ENCODE measurements around the gene DZIP1.

Gene DZIP1

DNA sequence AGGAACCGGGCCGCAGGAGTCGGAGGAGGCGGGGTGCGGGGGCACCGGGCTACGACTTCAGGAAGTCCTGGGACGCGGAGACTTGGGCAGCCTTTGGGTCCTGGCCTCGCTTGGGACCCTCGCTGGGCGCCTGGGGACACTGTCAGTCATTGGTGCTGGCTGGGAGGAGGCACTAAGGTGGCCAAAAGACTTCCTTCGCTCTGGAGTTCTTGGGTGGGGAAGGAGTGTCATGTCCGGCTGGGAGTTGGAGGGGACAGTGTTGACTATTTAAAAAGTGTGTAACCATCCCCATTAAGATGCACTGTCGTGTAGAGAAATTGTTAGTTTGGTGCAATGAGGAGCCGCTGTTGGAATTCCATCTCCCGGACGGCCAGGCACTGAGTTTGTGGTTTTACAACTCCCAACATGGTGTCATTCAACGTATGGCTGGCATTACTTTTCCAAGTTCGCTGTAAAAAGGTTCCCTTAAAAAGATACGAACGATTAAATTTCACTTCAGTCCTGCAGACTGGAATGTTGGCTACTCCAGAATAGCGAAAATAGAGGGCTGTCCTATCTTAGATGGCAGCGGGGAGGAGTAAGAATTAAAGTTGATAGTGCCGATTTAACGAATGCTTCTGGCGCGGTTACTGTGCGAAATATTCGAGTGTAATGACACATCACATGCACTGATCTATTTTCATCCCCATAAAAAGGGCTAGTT, 33.2 kb upstream of the DZIP1 start:
- TF ChIP-seq ZBTB7A (IDR thresholded peaks at IDR 0.05; ENCODE audit: low read depth): 0 out of 2 replicates have a peak, but pooled peaks have one; percentile 4
- TF ChIP-seq YY1 (IDR thresholded peaks at IDR 0.05; ENCODE audit: low read depth): 0 out of 2 replicates have a peak, but pooled peaks have one; percentile 9
- TF ChIP-seq, protein P1, sequence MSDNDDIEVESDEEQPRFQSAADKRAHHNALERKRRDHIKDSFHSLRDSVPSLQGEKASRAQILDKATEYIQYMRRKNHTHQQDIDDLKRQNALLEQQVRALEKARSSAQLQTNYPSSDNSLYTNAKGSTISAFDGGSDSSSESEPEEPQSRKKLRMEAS (IDR thresholded peaks at IDR 0.05): no peak
- no peak for TF ChIP-seq TEAD4 (IDR thresholded peaks at IDR 0.05)
- no peak for TF ChIP-seq CEBPB (IDR thresholded peaks at IDR 0.05)

DNA sequence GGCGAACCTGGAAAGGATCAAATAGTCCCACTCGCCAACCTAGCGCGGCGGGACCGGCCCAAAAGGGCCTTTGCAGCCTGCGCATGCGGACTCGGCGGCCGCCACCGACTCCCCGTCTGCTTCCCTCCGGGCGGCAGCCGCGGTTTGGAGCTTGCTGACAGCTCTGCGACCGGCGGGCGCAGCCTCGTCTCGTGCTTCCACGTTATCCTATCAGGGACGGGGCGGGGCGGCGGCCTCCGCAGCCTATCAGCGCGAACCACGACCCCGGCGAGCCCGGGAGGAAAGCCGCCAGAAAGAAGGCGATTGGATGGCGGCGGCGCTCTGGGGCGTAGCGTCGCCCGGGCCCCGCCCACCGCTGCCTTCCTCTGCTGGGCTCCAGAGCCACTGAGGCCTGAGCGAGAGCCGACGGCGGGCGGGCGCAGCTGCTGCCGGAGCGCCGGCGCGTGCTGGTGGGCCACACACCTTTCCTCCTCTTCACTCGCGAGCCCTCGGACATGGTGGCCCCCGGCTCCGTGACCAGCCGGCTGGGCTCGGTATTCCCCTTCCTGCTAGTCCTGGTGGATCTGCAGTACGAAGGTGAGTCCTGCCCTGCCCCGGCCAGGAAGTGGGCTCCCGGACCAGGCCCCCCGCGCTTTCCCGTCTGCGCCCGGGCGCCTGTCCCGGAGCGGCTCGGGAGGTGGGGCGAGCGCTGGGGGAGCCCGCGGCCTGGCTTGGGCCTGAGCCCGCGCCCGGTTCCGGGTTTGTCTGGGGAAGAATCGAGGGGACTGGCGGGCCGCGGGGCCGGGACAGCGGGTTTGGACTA, 32.5 kb upstream of the DZIP1 start, which contains the start of gene DNAJC3:
Gene DNAJC3 (plus strand): TSS at position 378 of the 802 bp plus-strand sequence. CDS start 117 bp downstream, at position 495.
- TF ChIP-seq CEBPB (IDR thresholded peaks at IDR 0.05) (no peak), TCF12 (IDR thresholded peaks at IDR 0.05; ENCODE audit: low read depth) (peak; percentile 10; the same call in 1 of the 2 replicates), TAF1 (IDR thresholded peaks at IDR 0.05; ENCODE audit: low read depth) (peak; percentile 93), ZBTB7A (IDR thresholded peaks at IDR 0.05; ENCODE audit: low read depth) (0 out of 2 replicates have a peak, but pooled peaks have one; percentile 43), FOXM1 (IDR thresholded peaks at IDR 0.05; ENCODE audit: borderline replicate concordance, low read depth) (no peak), TEAD4 (IDR thresholded peaks at IDR 0.05) (no peak)
- TF ChIP-seq, protein P2, sequence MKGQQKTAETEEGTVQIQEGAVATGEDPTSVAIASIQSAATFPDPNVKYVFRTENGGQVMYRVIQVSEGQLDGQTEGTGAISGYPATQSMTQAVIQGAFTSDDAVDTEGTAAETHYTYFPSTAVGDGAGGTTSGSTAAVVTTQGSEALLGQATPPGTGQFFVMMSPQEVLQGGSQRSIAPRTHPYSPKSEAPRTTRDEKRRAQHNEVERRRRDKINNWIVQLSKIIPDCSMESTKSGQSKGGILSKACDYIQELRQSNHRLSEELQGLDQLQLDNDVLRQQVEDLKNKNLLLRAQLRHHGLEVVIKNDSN (IDR thresholded peaks at IDR 0.05): peak; percentile 43; the same call in 1 of the 2 replicates
- TF ChIP-seq, protein P1 (IDR thresholded peaks at IDR 0.05): peak; percentile 92

DNA sequence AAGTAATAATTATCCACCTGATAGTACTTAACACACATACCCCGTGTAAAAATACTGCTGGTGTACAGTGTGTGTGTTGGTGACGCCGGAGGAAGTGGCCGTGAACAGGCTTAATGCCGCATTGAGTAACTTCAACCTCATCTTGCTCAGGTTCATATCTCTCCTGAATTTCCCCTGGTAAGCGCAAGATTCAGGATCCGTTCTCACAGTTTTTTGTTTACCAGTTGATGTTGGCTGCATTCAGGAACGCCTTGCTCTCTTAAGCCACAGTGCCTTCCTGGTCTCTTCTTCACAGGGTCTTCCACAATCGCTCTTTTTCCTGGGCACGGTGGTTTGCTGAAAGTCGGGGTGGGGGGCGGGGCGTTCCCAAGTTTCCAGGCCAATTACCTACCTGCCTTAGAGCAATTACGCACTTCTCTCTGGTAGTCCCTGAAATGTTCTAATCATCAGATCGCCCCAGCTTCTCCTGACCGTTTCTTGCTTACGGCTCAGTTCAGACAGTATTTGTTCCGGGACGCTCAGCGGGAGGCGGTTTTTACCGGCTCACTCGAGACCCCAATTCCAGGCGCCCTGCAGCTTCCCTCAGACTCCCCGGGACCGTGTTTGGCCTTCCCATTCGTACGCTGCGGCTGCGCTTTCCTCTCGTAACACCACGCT, 31.7 kb upstream of the DZIP1 start:
- TF ChIP-seq CREB1 (IDR thresholded peaks at IDR 0.05; ENCODE audit: low read depth) (no peak), YY1 (IDR thresholded peaks at IDR 0.05; ENCODE audit: low read depth) (no peak), TEAD4 (IDR thresholded peaks at IDR 0.05) (no peak), TAF1 (IDR thresholded peaks at IDR 0.05; ENCODE audit: low read depth) (no peak), RAD21 (IDR thresholded peaks at IDR 0.05; ENCODE audit: low read depth) (no peak), EP300 (IDR thresholded peaks at IDR 0.05; ENCODE audit: borderline replicate concordance) (peak; percentile 13; the same call in 1 of the 2 replicates), FOXM1 (IDR thresholded peaks at IDR 0.05; ENCODE audit: borderline replicate concordance, low read depth) (no peak), TCF12 (IDR thresholded peaks at IDR 0.05; ENCODE audit: low read depth) (peak; percentile 15; the same call in 1 of the 2 replicates), EGR1 (IDR thresholded peaks at IDR 0.05) (no peak), CEBPB (IDR thresholded peaks at IDR 0.05) (0 out of 2 replicates have a peak, but pooled peaks have one; percentile 28)
- TF ChIP-seq, protein P3, sequence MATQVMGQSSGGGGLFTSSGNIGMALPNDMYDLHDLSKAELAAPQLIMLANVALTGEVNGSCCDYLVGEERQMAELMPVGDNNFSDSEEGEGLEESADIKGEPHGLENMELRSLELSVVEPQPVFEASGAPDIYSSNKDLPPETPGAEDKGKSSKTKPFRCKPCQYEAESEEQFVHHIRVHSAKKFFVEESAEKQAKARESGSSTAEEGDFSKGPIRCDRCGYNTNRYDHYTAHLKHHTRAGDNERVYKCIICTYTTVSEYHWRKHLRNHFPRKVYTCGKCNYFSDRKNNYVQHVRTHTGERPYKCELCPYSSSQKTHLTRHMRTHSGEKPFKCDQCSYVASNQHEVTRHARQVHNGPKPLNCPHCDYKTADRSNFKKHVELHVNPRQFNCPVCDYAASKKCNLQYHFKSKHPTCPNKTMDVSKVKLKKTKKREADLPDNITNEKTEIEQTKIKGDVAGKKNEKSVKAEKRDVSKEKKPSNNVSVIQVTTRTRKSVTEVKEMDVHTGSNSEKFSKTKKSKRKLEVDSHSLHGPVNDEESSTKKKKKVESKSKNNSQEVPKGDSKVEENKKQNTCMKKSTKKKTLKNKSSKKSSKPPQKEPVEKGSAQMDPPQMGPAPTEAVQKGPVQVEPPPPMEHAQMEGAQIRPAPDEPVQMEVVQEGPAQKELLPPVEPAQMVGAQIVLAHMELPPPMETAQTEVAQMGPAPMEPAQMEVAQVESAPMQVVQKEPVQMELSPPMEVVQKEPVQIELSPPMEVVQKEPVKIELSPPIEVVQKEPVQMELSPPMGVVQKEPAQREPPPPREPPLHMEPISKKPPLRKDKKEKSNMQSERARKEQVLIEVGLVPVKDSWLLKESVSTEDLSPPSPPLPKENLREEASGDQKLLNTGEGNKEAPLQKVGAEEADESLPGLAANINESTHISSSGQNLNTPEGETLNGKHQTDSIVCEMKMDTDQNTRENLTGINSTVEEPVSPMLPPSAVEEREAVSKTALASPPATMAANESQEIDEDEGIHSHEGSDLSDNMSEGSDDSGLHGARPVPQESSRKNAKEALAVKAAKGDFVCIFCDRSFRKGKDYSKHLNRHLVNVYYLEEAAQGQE (IDR thresholded peaks at IDR 0.05; ENCODE audit: low read depth): no peak
- TF ChIP-seq, protein P1 (IDR thresholded peaks at IDR 0.05): no peak

DNA sequence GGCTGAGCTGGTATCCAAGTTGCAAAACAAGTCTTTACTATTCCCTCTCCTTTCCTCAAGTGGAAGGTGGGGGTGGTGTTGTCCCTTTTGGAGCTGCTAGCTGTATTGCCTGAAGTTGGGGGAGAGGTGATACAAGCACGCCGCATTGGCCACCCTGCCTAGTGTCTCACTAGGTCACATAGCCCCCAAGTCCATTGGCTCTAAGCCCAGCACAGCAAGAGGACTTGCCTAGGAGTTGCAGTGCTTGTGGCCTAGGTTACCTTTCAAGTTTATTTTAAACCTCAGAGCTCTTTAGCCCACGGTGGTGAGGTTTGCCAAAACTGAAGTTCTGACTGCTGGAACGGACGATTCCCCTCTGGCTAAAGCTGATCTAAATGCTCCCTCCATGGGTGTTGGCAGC, 27.1 kb upstream of the DZIP1 start:
- TF ChIP-seq EGR1 (IDR thresholded peaks at IDR 0.05): no peak
- TF ChIP-seq YY1 (IDR thresholded peaks at IDR 0.05; ENCODE audit: low read depth): no peak
- TF ChIP-seq, protein P1 (IDR thresholded peaks at IDR 0.05): no peak
- no peak for TF ChIP-seq CEBPB (IDR thresholded peaks at IDR 0.05)
- no peak for TF ChIP-seq CREB1 (IDR thresholded peaks at IDR 0.05; ENCODE audit: low read depth)
- TF ChIP-seq EP300 (IDR thresholded peaks at IDR 0.05; ENCODE audit: borderline replicate concordance): no peak
- no peak for TF ChIP-seq ZBTB7A (IDR thresholded peaks at IDR 0.05; ENCODE audit: low read depth)
- TF ChIP-seq NFIC (IDR thresholded peaks at IDR 0.05): no peak
- TF ChIP-seq, protein P3 (IDR thresholded peaks at IDR 0.05; ENCODE audit: low read depth): no peak
- no peak for TF ChIP-seq TAF1 (IDR thresholded peaks at IDR 0.05; ENCODE audit: low read depth)
- TF ChIP-seq, protein P2 (IDR thresholded peaks at IDR 0.05): no peak
- TF ChIP-seq RAD21 (IDR thresholded peaks at IDR 0.05; ENCODE audit: low read depth): no peak
